Amniotic stem cell (primary cell): Measurements from ENCODE around the gene APPL2.
A peak's percentile ranks its signal among the peaks of the same experiment; 100 is the strongest.
"Not testable (repeated sequence)": the region's sequence is repeated elsewhere in the genome, so short reads cannot be mapped to it uniquely, and the experiment has no call there.

Source experiments
- DNase-seq: peaks from one replicate; lab custom pipeline; 2025; lab: John Stamatoyannopoulos, UW

Gene APPL2

GRCh38 chr12:105256431-105256830 lies 20.5 kb upstream of the APPL2 start:
- not testable (repeated sequence) for DNase-seq

GRCh38 chr12:105256011-105256410 lies 20.0 kb upstream of the APPL2 start:
- DNase-seq: no peak

- peak; percentile 59 for DNase-seq
Measured at GRCh38 chr12:105253866-105254513, 18.0 kb upstream of the APPL2 start.

- no peak for DNase-seq
Measured at GRCh38 chr12:105252901-105253300, 16.9 kb upstream of the APPL2 start.

- DNase-seq: not testable (repeated sequence)
Measured at GRCh38 chr12:105245776-105246427, 9.9 kb upstream of the APPL2 start.

- DNase-seq: no peak
Measured at GRCh38 chr12:105245291-105245690, 9.3 kb upstream of the APPL2 start.

- no peak for DNase-seq
Measured at GRCh38 chr12:105240228-105240627, 4.3 kb upstream of the APPL2 start.

GRCh38 chr12:105239304-105239703 lies 3.3 kb upstream of the APPL2 start:
- DNase-seq: no peak

- DNase-seq: no peak
Measured at GRCh38 chr12:105237666-105238065, 1.7 kb upstream of the APPL2 start.

- no peak for DNase-seq
Measured at GRCh38 chr12:105235281-105235731, 668 bp downstream of the APPL2 start.

- no peak for DNase-seq
Measured at GRCh38 chr12:105234197-105234596, 1.8 kb downstream of the APPL2 start.

- no peak for DNase-seq
Measured at GRCh38 chr12:105233041-105233905, 2.7 kb downstream of the APPL2 start.

GRCh38 chr12:105231396-105231795 lies 4.6 kb downstream of the APPL2 start:
- no peak for DNase-seq

- no peak for DNase-seq
Measured at GRCh38 chr12:105229371-105229770, 6.6 kb downstream of the APPL2 start.

GRCh38 chr12:105228966-105229365 lies 7.0 kb downstream of the APPL2 start:
- DNase-seq: no peak

GRCh38 chr12:105228494-105228893 lies 7.5 kb downstream of the APPL2 start:
- DNase-seq: peak; percentile 53

GRCh38 chr12:105227879-105228278 lies 8.1 kb downstream of the APPL2 start:
- no peak for DNase-seq

GRCh38 chr12:105226219-105226618 lies 9.8 kb downstream of the APPL2 start:
- DNase-seq: peak; percentile 79

- DNase-seq: no peak
Measured at GRCh38 chr12:105225505-105226015, 10.4 kb downstream of the APPL2 start.

GRCh38 chr12:105224399-105224798 lies 11.6 kb downstream of the APPL2 start:
- no peak for DNase-seq

GRCh38 chr12:105223884-105224283 lies 12.1 kb downstream of the APPL2 start:
- no peak for DNase-seq

GRCh38 chr12:105223352-105223845 lies 12.6 kb downstream of the APPL2 start:
- DNase-seq: no peak
